ENCODE data around the gene SUMO2. TPM values are rescaled to one million over a fixed set of nuclear protein-coding genes. Genes with fewer than 3 reads are reported as not detected.
"Not testable (repeated sequence)": the region's sequence is repeated elsewhere in the genome, so short reads cannot be mapped to it uniquely, and the experiment has no call there.

Gene SUMO2
- 264 TPM for total RNA-seq

DNA sequence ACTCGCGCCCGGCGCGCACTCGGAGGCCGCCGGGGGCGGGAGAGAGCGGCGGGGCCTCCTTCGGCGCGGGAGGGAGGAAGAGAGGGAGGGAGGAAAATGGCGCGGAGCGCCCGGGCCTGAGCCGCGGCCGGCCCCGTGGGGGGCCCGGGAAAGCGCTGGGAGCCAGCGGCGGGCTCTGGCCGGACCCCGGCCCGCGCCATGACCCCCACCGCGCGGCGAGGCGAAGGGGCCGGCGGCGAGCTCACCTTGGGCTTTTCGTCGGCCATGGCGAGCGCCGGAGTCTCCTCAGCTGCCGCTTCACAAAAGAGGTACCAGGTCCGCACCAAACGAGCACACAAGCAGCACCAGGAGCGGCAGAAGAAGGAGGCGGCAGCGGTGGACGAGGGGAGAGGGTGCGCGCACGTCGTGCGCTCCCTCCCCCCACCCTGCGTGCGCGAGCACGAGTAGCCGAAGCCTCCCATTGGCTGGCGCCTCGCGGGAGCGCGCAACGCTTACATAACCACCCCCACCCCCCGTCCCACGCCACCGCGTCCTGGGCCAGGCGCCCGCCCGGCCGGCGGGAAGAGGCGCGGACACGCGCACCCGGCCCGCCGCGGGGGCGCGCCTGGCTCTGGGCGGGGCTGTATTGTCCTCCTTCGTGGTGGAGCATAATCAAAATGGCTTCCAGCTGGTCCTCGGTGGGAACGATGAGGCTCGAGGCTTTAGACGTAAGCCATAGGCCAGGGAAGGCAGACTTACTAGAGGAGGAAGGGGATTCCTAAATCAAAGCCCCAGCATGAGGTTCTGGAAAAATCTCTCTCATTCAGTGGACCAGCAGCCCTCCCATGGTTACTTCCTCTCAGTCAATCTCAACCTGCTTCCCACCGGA is at the start of gene SUMO2:
SUMO2 (minus strand) TSS at position 391 of the 868 bp plus-strand sequence; CDS start at position 266, 125 bp downstream.
- peak; percentile 84 for DNase-seq

DNA sequence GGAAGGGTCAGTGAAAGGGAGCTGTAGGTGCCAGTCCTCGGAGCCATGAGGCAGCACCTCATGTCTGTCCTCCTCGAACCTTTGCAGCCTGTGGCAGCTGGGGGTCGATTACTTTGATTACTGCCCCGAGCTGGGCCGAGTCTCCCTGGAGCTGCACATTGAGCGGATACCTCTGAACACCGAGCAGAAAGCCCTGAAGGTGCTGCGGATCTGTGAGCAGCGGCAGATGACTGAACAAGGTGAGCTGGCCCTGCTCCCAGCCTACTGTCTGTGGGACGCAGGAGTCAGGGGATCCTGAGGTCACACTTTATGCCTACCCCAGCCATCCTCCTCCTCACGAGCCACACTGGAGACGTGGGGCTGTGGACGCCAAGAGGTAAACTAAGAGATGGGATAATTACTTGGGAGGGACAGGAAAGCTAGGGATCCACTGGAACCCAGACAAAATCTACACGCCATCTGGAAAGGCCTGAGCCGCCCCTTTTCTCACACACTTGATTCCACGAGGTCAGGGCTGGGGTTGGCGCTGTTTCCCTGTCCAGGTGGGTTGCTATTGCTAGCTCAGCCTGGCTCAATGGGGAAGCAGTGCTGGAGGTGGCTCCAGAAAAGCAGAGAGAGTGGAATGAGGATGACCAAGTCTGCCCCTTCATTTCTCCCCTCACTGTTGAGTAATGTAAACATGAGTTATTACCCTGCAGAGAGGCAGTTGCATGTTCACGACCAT is 49.1 kb upstream of the SUMO2 start:
- no peak for DNase-seq

DNA sequence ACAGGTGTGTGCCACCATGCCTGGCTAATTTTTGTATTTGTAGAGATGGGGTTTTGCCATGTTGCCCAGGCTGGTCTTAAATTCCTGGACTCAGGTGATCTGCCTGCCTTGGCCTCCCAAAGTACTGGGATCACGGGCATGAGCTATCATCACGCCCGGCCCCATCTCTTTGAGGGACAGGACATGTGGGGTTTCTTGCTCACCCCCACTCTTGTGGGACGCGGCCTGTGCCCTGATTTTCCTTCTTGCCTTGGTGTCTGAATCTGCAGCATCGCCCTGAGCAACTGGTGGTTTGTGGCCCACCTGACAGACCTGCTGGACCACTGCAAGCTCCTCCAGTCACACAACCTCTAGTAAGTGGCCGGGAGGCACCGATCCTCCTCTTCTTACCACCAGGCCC is 48.3 kb upstream of the SUMO2 start:
- no peak for DNase-seq

DNA sequence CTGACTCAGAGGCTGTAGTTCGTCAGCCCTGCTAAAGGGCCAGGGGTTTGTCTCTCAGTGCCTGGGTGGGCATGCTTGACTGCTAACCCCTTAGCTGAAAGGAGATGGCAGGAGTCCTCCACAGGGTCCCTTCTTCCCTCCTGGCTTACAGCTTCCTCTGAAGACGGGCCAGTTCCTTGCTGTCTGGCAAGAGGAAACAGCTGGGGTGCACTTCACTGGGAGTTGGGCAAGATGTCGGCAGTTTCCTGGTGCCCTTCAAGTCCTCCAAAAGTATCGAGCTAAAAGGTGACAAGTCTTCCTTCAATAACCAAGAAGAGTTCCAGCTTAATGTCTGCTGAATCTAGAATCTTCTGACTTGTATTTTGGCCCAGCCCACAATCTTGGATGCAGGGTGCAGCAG is 46.1 kb upstream of the SUMO2 start:
- no peak for DNase-seq

DNA sequence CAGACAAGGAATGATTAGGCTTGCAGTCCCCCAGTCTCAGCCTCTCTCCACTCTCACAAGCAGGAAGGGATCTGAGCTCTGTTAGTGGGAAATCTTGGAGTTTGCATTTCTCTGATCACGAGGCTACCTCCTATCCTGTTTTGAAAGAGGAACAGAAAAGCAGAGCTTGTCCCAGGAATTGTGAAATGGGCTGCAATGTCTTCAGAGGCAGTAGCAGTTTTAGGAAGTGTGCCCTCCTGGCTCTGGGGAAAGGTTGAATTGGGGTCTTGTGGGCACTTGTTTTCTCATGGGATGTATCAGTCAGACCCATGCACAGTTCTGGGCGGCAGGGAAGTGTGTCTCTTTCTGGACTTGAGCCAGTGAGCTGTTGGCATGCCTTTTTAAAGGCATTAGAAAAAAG is 45.5 kb upstream of the SUMO2 start:
- DNase-seq = no peak

DNA sequence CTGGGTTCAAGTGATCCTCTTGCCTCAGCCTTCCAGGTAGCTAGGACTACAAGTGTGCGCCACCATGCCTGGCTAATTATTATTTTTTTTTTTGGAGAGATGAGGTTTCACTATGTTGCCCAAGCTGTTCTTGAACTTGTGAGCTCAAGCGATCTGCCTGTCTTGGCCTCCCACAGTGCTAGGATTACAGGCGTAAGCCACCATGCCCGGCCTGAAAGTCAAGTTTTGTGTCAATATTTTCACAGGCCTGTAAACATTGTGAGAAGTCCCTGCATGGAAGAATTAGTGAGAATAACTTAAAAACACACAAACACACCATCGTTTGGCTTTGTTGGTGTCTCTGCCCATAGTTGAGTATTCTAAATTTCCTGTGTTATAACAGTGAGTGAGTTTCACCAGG is 45.0 kb upstream of the SUMO2 start:
- DNase-seq = no peak

DNA sequence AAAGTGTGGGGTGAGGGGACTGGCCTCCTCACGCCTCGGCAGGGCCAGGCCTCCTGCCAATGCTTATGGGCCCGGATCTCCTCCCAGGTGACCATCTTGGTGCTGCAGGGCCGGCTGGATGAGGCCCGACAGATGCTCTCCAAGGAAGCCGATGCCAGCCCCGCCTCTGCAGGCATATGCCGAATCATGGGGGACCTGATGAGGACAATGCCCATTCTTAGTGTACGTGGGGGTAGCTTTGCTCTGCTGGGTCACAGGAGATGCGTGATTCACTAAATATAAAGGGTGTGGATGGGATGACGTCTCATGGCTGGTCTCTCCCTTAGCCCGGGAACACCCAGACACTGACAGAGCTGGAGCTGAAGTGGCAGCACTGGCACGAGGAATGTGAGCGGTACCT is 42.3 kb upstream of the SUMO2 start:
- DNase-seq = no peak

DNA sequence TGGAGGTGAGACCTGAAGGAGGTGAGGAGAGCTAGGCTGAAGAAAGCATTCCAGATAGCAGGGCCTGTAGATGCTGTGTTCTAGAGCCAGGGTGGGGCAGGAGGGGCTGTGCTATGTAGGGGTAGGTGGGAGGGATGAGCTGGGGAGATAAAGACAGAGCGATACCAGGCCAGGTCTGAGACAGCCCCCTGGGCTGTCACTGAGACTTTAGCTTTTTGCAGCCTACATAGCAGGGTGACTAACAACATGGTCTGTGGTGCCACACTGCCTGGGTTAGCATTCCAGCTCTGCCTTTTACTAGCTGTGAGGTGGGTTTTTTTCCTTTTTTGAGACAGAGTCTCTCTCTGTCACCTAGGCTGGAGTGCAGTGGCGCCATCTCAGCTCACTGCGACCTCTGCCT is 37.1 kb upstream of the SUMO2 start:
- no peak for DNase-seq

DNA sequence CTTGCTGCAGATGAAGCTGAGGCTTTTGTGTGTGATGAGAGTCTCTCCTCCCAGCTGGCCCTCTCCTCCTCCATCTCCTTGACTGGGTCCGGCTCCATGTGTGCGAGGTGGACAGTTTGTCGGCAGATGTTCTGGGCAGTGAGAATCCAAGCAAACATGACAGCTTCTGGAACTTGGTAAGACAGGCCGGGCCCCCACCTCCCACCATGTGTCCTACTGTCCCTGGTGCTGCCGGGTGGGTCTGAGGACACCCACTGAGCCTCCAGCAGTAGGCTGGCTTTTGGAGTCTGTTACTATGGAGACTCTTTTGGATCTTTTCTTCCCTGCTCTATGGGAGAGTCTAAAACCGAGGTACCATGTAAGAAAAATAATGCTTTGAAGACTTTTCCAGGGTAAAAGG is 35.4 kb upstream of the SUMO2 start:
- DNase-seq = no peak

DNA sequence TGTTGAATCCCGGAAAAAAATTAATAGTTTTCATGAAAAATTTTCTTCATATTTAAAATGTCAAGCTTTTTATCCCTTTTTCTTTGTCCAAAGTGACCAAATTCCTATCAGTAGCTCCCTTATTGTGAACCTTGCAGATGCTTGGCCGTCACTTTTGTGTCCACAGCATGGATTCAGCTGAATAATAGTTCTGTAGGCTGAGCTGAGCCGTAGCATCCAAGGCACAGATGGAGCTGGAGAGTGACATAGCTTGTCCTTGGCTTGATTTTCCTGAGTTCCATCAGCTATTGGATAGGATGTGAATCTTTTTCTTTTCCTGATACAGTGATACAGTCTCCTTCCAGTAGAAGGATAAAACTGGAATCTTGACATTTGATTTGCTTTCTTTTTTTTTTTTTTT is 26.3 kb upstream of the SUMO2 start:
- no peak for DNase-seq

DNA sequence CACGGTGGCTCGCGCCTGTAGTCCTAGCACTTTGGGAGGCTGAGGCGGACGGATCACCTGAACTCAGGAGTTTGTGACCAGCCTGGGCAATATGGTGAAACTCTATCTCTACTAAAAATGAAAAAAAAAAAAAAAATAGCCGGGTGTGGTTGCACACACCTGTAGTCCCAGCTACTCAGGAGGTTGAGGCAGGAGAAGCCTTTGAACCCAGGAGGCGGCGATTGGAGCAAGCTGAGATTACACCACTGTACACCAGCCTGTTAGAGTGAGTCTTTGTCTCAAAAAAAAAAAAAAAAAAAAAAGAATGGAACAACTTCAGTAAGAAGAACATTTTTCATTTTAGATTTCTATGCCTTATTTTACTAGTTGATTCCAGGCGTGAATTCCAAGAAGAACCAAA is 25.4 kb upstream of the SUMO2 start:
- no peak for DNase-seq

DNA sequence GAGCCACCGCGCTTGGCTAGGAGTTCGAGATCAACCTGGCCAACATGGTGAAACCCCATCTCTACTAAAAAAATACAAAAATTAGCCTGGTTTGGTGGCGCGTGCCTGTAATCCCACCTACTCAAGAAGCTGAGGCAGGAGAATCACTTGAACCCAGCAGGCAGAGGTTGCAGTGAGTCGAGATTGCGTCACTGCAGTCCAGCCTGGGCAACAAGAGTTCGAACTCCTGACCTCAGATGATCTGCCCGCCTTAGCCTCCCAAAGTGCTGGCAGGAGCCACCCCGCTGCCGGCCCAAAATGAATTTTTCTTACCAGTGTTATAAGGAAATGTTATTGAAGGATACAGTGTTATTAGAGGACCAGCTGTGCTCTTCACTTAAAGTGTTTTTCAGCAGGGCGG is 25.0 kb upstream of the SUMO2 start:
- DNase-seq = no peak

DNA sequence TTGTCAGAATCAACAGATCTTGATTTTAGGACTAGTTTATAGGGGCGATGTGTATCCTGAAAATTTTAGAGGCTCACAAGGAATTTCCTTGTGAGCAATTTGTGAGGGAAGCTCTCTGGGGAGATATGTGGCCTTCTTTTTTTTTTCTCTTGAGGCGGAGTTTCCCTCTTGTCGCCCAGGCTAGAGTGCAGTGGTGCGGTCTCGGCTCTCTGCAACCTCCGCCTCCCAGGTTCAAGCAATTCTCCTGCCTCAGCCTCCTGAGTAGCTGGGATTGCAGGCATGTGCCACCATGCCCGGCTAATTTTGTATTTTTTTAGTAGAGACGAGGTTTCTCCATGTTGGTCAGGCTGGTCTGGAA is 24.3 kb upstream of the SUMO2 start:
- DNase-seq = not testable (repeated sequence)

DNA sequence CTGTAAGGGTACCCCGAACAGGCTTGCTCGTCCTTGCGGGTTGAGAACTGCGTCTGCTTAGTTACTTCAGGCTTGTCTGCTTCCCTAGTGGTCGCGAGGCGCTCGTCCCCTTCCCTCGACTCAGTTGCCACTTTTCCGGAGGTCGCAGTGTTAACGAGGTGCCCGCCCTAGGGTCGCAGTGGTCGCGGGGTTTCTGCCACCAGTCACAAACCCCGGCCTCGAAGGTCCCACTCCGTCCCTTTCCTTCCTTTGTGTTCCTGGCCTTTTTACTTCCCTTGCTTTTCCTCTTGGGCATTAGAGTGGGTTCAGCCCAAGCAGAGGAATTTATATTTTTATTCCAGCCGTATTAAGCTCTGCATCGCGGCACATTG is 23.0 kb upstream of the SUMO2 start:
- DNase-seq = no peak

DNA sequence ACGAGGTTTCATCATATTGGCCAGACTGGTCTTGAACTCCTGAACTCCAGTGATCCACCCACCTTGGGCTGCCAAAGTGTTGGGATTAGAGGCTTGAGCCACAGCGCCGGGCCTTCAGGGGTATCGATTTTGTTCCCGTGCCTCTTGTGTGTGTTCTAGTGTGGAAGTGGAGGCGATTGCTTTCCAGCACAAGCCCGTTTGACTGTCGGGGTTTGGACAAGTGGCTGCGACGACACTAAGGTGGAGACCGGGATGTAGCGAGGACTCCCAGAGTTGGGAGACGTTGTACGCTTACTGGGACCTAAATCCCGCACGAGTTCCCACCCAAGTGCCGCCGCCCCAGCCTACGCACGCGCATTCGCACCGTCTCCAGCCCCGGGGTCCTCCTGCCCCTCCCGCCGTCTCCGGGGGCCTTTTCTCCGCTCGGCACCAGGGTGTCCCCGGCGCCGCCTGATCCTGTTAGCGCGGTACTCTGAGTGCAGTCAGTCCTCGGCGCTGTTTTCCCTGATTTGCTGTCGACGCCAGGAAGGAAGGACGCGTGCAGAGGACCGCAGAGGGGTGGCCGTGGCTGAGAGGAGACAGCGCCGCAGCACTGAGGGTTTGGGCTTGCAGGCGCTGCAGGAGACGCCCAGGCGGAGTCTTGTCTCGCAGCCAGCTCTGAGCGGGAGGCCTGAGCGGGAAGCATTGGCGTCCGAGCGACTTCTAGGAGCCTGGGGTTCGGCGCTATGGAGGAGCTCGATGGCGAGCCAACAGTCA is 22.5 kb upstream of the SUMO2 start, which contains the start of gene NUP85:
NUP85 (plus strand) TSS at position 643 of the 756 bp plus-strand sequence; CDS start at position 726, 83 bp downstream.
- DNase-seq = peak; percentile 89

DNA sequence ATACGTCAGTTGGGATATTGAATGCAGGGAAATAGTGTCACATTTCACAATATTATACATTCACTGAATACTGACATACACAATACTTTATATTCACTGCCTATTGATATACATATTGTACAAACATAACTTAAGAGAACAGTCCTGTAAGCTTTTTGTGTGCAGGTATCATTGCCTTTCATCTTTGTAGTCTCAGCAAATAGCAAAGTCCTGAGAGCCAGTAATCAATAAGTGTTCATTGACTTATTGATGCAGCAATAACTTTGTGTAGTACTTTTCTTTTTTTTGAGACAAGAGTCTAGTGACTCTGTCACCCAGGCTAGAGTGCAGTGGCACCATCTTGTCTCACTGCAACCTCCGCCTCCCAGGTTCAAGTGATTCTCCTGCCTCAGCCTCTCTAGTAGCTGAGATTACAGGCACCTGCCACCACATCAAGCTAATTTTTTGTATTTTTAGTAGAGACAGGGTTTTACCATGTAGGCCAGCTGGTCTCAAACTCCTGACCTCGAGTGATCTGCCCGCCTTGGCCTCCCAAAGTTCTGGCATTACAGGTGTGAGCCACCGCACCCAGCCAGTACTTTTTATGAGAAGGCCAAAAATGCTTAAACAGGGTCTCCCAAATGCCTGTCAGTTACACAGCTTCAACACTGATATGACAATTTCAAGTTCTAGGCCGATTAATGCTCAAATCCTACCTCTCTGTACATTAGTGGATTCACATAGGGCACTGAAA is 17.3 kb upstream of the SUMO2 start:
- no peak for DNase-seq

DNA sequence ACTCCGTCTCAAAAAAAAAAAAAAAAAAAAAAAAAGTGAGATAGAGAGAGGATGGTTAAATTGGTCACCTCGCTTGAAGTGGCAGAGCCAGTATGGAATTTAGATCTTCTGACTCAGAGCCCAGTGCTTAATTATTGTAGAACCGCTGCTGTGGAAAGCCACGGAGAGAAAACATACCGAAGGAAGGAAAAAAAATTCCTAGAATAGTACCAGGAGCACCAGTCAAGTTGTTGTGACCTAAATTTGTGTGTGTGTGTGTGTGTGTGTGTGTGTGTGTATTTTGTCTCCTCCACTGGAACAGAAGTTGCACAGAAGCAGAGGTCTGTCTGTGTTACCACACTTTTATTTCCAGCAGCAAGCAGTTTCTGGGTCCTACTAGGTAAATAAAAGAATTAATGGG is 12.1 kb upstream of the SUMO2 start:
- DNase-seq = no peak

DNA sequence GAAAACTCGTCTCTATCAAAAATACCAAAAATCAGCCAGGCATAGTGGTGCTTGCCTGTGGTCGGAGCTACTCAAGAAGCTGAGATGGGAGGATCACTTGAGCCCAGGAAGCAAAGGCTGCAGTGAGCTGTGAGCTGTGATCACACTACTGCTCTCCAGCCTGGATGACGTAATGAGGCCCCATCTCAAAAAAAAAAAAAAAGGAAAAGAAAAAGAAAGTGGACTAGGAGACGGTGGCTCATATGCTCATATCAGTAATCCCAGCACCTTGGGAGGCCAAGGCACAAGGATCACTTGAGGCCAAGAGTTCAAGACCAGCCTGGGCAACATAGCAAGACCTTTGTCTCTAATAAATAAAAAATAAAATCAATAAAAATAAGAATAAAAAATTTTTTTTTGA is 8.8 kb upstream of the SUMO2 start:
- DNase-seq = no peak

DNA sequence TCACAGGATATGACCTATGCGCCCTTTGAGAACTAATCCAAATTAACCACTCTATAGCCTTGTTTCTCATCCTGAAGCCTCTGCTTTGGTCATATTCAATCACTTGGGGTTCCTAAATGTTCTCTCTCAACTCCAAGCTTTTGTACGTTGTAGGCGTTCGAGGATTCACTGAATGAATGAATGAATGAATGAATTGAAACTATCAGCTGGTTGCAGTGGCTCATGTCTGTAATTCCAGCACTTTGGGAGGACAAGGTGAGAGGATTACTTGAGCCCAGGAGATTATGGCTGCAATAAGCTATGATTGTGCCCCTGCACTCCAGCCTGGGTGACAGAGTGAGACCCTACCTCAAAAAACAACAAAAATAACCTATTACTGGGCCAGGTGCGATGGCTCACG is 5.9 kb upstream of the SUMO2 start:
- DNase-seq = no peak

DNA sequence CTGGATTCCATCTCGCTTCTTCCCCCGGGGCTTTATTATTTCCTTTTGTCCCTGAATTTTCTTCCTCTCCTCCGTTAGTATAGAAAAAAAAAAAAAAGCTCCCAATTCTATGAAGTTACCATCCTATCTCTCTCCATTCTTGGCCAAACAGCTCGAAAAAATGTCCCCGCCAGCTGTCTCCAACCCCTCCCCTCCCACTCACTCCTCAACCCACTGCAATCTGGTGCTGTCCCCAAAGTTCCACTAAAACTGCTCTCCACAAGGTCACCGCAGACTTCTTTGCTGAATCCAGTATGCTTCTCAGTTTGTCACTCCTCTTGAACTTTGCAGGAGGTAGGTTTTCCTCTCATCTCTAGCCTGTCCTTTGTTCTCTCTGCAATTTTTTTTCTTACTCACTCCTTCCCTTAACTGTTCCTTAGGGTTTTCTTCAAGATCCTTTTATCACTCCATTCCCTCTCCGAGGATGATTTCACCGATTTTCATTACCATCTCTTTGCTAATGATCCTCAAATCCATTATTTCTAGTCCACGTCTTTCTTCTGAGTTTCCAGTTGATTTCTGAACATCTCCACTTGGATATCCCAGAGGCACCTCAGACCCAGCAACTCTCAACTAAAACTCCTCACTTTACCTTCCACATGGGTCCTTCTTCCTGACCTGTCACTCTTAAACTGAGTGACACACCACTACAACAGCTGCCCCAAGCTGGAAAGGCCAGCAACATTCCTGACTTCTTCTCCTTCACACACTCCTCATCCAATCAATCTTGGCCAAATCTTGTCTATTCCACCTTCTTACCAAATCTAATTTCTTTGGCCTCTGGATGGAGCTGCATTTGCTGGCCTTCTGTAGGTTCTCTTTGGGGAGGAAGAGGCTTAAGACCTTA is 1.5 kb upstream of the SUMO2 start:
- peak; percentile 7 for DNase-seq

DNA sequence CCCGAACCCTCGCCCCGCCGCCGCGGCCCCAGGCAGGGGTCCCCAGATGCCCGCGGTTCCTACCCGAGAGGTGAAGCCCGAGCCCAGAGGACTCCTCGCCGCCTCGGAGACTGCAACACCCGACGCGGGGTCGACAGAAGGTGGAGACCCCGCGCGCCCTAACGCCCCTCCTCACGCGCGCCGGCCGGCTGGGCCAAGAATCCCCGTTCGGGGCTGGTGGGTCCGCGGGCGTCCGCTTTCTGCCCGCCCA is 515 bp downstream of the SUMO2 start:
- no peak for DNase-seq

All from occipital lobe (tissue), 2 donors.